Neuron (in vitro differentiated cells): ENCODE results near the gene SLC10A4.
"Not testable (repeated sequence)": the region's sequence is repeated elsewhere in the genome, so short reads cannot be mapped to it uniquely, and the experiment has no call there.

ENCODE experiments used
- H2AFZ ChIP-seq: one replicate; pipeline ENCODE4 v1.6.1; 2013; ENCODE audit warnings: low read depth, mild to moderate bottlenecking, inconsistent platforms, low read length, moderate library complexity
- H3K27me3 ChIP-seq: one replicate; pipeline ENCODE4 v1.6.1; 2013; ENCODE audit warnings: low read length; ENCODE audit not compliant: insufficient read depth
- H3K36me3 ChIP-seq: one replicate; pipeline ENCODE4 v1.6.1; 2013; ENCODE audit warnings: low read length; ENCODE audit not compliant: insufficient read depth
- H3K4me1 ChIP-seq: one replicate; pipeline ENCODE4 v1.6.1; 2013; ENCODE audit warnings: low read length; ENCODE audit not compliant: insufficient read depth
- H3K4me3 ChIP-seq: 2 replicates; pipeline ENCODE4 v1.5.1; 2013; ENCODE audit warnings: mild to moderate bottlenecking, low read length, moderate library complexity
- H3K9me3 ChIP-seq: one replicate; pipeline ENCODE4 v1.6.1; 2013; ENCODE audit warnings: low read length

Gene SLC10A4

GRCh38 chr4:48483006-48483776 is at the start of gene SLC10A4:
TSS of gene SLC10A4 (plus strand) at chr4:48483343. CDS start at chr4:48483562, 219 bp downstream.
- Histone ChIP-seq H3K27me3 (no peaks in the 10 kb centered on the region), H3K4me1 (no peaks in the 10 kb centered on the region), H3K9me3 (peaks cover 11% of the 10 kb centered on the region), H2AFZ (peak within 1 kb of the TSS; percentile 37), H3K4me3 (peak within 1 kb of the TSS; percentile 41), H3K36me3 (no peaks in the 10 kb centered on the region)

DNA sequence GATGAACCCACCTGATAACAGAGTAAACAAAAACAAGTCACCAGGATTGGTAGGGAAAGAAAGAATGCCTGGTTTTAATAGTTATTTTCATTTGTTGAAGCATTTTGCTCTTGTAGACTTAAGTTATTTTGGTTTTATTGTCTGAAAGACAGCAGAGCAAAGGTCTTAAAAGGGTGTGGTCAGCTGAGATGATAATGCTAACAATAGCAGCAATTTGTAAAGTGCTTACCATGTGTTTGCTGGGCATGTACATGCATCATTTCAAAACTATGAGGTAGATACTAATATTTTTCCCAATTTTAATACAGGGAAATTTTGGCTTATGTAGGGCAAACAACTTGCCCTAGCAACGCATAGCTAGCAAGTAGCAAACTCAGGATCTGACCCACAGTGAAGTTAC is 46.8 kb upstream of the SLC10A4 start:
- Histone ChIP-seq H3K36me3 (no peaks in the 10 kb centered on the region), H3K27me3 (no peaks in the 10 kb centered on the region), H3K4me1 (no peaks in the 10 kb centered on the region), H2AFZ (no peak overlapping the region), H3K9me3 (no peaks in the 10 kb centered on the region), H3K4me3 (no peak overlapping the region)

- Histone ChIP-seq H3K4me3 (no peak overlapping the region), H3K27me3 (no peaks in the 10 kb centered on the region), H2AFZ (no peak overlapping the region), H3K36me3 (no peaks in the 10 kb centered on the region), H3K4me1 (no peaks in the 10 kb centered on the region), H3K9me3 (no peaks in the 10 kb centered on the region)
These were observed 43.2 kb upstream of the SLC10A4 start for GRCh38 chr4:48439988-48440387.

DNA sequence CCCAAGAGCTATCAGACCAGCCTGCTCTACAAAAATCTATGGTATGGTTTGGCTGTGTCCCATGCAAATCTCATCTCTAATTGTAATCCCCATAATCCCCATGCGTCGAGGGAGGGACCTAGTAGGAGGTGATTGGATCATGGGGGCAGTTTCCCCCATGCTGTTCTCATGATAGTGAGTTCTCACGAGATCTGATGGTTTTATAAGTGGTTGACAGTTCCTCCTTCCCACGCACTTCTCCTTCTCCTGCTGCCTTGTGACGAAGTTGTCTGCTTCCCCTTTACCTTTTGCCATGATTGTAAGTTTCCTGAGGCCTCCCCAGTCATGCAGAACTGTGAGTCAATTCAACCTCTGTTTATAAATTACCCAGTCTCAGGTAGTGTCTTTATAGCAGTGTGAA is 42.2 kb upstream of the SLC10A4 start:
- not testable (repeated sequence) for H3K4me1 ChIP-seq, H2AFZ ChIP-seq, H3K36me3 ChIP-seq, H3K4me3 ChIP-seq, H3K27me3 ChIP-seq, H3K9me3 ChIP-seq

GRCh38 chr4:48445704-48446103 is 37.4 kb upstream of the SLC10A4 start:
- H3K9me3 ChIP-seq: no peaks in the 10 kb centered on the region
- H3K36me3 ChIP-seq: no peaks in the 10 kb centered on the region
- no peaks in the 10 kb centered on the region for H3K27me3 ChIP-seq
- H3K4me1 ChIP-seq: no peaks in the 10 kb centered on the region
- no peak overlapping the region for H2AFZ ChIP-seq
- H3K4me3 ChIP-seq: no peak overlapping the region

GRCh38 chr4:48446642-48447041 is 36.5 kb upstream of the SLC10A4 start:
- no peak overlapping the region for H3K4me3 ChIP-seq

GRCh38 chr4:48449151-48449550 is 34.0 kb upstream of the SLC10A4 start:
- Histone ChIP-seq H3K36me3 (no peaks in the 10 kb centered on the region), H3K27me3 (no peaks in the 10 kb centered on the region), H3K4me3 (no peak overlapping the region), H3K9me3 (no peaks in the 10 kb centered on the region), H3K4me1 (no peaks in the 10 kb centered on the region), H2AFZ (no peak overlapping the region)

More at GRCh38 chr4:48446642-48447041, 36.5 kb upstream of the SLC10A4 start:
- Histone ChIP-seq H3K4me1 (no peaks in the 10 kb centered on the region), H3K36me3 (no peaks in the 10 kb centered on the region), H3K9me3 (no peaks in the 10 kb centered on the region), H2AFZ (no peak overlapping the region), H3K27me3 (no peaks in the 10 kb centered on the region)

- Histone ChIP-seq H3K4me3 (no peak overlapping the region), H2AFZ (no peak overlapping the region), H3K27me3 (no peaks in the 10 kb centered on the region), H3K9me3 (no peaks in the 10 kb centered on the region), H3K4me1 (no peaks in the 10 kb centered on the region), H3K36me3 (no peaks in the 10 kb centered on the region)
These were observed 32.4 kb upstream of the SLC10A4 start for GRCh38 chr4:48450740-48451139.

GRCh38 chr4:48451656-48452055 is 31.5 kb upstream of the SLC10A4 start:
- H3K36me3 ChIP-seq, H2AFZ ChIP-seq, H3K4me1 ChIP-seq, H3K4me3 ChIP-seq, H3K27me3 ChIP-seq, H3K9me3 ChIP-seq: not testable (repeated sequence)

DNA sequence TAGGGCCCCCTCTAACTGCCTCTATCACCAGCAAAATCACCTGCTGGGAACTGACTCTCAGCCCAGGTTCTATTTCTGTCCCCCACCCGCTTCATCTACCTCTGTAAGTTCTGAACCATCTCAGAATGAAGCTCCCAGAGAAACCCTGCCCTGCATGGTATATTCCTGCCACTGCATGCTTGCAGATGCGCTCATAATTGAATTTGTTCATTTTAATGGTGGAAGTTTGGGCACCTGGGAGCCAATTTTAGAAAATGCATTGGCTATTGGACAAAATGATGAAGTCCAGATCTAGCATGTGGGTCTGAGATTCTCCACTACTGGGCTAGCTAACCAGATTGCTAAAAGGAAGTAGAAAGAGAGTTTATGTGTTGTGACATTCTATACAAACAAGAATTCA is 28.6 kb upstream of the SLC10A4 start:
- H3K36me3 ChIP-seq: no peaks in the 10 kb centered on the region
- H3K9me3 ChIP-seq: no peaks in the 10 kb centered on the region
- no peak overlapping the region for H2AFZ ChIP-seq
- H3K4me3 ChIP-seq: no peak overlapping the region
- no peaks in the 10 kb centered on the region for H3K4me1 ChIP-seq
- H3K27me3 ChIP-seq: no peaks in the 10 kb centered on the region

DNA sequence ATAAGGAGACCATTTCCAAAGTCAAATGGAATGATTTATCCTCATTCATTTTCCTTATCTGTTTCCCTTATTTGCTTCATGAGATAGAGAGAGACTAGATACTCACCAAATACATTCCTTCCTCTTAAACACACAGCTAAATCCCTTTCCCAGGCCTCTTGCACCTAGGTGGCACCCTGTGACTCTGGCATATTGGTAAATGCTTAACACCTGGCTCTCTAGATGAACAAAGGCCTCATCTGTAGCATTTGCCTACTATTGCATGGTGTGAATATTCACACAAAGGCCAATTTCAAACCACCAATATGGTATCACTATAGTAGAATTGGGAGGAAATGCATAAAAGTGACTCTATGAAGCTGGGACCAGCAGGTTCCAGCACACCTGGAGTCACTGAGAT is 22.1 kb upstream of the SLC10A4 start:
- Histone ChIP-seq H3K4me1 (no peaks in the 10 kb centered on the region), H3K27me3 (no peaks in the 10 kb centered on the region), H2AFZ (no peak overlapping the region), H3K4me3 (no peak overlapping the region), H3K36me3 (no peaks in the 10 kb centered on the region), H3K9me3 (peaks cover 2% of the 10 kb centered on the region)

DNA sequence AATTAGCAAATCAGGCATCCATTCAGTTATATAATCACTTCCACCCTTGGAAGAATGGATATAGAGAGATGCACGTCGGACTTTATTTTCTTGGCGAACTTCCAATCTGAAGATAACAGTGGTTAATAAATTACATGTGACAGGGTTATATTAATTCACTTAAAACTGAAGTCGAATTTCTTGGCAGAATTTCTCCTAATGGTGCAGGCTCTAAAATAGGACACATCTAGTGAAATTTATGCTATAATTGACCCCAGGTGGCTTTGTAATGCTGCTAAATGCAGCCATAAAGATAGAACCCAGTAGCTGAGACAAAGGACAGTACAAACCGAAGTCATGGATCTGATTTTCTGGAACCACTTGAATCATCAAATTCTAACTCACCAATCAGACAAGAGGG is 20.8 kb upstream of the SLC10A4 start:
- Histone ChIP-seq H3K36me3 (no peaks in the 10 kb centered on the region), H2AFZ (no peak overlapping the region)

DNA sequence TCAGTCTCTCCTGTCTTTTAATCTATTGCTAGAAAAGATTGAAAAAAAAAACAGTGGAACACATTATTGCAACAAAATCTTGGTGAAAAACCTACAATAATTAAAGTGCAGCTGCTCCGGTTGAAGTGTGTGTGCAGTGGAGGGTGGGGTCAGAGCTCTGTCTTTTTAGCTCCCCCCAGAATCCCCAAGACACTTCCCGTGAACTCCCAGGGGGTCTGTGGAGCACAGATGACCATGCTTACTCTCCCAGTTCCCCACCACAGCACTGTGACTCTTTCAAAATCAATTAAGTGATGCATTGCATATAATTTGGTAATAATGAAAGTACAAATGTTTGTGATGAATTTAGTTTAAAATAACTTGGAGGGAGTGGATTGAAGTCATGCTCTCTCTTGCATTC is 15.7 kb upstream of the SLC10A4 start:
- Histone ChIP-seq H3K36me3 (no peaks in the 10 kb centered on the region), H3K27me3 (no peaks in the 10 kb centered on the region), H2AFZ (no peak overlapping the region), H3K4me3 (no peak overlapping the region), H3K9me3 (peaks cover 2% of the 10 kb centered on the region), H3K4me1 (peaks cover 12% of the 10 kb centered on the region)

More for the DNA sequence above, 20.8 kb upstream of the SLC10A4 start:
- Histone ChIP-seq H3K27me3 (no peaks in the 10 kb centered on the region), H3K4me3 (no peak overlapping the region), H3K9me3 (peaks cover 2% of the 10 kb centered on the region), H3K4me1 (no peaks in the 10 kb centered on the region)

DNA sequence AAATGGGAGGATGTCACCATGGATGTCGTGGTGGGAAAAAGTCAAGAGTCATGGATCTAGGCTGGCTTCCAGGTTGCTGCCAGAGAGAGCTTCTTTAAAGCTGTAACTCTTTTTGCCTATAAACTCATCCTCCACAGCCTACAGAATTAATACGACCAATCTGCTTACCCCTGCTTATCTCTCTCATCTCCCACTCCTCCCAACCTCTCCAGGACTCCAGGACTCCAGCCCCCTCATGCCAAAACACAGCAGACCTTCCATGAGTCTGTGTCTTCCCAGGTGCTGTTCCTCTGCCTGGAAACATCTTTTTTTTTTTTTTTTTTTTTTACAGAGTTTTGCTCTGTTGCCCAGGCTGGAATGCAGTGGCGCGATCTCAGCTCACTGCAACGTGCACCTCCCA is 15.3 kb upstream of the SLC10A4 start:
- peaks cover 12% of the 10 kb centered on the region for H3K4me1 ChIP-seq
- H3K27me3 ChIP-seq: no peaks in the 10 kb centered on the region
- no peaks in the 10 kb centered on the region for H3K36me3 ChIP-seq

More for the DNA sequence above, 15.3 kb upstream of the SLC10A4 start:
- Histone ChIP-seq H2AFZ (no peak overlapping the region), H3K4me3 (no peak overlapping the region), H3K9me3 (peaks cover 2% of the 10 kb centered on the region)
